ENCODE measurements around the gene SERTAD2.

SERTAD2 gene

DNA sequence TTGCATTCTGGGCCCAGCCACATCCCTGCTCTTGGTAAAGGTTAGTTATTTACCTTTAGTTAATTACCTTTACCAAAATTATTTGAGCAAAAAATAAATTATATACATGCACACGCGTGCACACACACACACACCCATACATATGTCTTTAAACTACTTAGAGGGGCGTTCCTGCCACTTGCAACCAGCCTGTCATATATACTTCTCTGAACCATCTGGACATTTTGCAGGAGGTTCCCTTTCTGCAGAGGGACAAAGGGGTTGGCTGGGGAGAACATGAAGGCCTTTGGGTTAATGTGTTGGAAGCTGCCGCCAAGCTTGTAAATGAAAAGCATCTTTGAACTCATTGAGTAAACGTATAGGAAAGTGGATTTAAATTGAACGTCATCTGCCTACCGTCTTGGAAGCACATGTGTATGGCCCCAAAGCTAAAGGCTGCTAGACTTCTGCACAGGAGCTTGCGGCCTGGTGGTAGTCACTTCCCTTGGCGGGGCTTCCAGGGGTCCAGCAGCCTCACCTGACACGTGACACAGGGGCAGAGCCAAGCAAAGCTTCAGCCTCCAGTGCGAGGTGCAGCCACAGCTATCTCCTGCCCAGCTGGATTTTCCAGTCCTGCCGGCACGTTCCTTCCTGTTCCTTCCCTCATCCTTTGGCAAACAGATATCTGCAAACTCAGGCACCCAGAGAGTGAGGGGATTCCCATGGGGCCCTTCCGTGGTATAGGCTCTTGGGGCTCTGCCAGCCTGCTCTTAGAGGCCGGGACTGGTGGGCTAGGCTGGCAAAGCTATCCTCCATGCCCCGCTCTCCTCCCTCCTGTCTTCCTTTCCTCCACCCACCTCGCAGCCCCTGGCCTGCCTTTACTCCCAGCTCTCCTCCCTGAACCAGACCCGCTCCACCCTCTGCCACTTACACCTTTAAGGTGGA is 46.1 kb downstream of the SERTAD2 start:
- no peak for DNase-seq

DNA sequence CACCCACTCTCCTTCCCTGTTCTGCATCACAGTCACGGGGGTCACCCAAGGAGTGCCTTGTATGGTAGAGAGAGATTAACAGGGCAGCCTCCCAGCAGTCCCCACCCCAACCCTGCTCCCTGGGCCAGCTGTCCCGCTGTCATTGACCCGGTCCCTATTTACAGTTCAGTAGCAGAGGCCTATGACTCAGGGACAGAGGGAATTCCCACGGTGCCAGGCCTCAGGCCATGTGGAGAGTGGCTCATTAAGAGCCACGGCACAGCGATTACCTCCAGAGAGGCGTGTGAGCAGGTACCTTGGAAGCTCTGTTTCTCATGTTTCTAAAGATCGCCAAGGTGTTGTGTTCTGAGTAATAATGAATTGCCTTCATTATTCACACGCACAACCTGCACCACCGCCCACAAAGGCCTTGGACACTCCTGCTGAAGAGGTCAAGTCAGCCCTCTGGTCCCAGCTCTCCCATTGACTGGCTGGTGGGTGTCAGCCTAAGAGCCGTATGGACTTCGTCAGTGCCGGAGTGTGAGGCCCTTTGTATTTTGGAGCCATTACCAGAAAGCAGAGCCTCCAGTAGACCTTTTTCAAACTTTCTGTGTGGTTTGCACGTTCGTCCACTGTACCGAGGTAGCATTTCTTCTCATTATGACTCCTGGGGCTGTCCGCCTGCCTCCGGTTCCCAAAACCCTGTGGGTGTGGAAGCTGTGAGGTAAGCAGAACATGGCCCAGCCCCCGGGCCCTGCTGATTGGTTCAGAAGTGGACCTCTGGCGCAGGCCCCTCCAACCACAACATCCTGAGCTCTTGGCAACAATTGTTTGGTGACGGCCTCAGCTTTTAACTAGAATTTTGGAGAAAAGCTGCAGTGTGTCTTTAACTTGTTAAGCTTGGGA is 47.0 kb downstream of the SERTAD2 start:
- no peak for DNase-seq

DNA sequence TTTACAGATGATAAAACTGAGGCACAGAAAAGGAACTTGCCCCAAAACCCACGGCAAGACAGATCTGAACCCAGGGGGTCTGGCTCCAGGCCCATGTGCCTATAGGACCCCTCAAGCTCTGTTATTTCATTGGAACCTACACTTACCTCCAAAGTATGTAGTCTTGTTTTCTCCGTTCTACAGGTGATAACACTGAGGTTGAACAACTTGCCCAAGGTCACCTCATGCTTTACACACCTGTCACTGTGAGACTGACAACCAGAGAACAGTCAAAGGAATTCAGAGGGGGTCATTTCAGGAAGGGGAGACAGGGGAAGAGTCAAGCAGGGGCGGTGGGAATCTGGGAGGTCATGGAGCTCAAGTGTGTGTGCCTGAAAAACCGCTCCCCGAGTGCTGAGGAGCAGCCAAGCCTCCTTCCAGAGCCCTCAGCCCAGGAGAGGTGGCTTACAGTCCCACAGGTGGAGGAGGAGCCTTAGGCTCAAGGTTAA is 47.7 kb downstream of the SERTAD2 start:
- DNase-seq: no peak

DNA sequence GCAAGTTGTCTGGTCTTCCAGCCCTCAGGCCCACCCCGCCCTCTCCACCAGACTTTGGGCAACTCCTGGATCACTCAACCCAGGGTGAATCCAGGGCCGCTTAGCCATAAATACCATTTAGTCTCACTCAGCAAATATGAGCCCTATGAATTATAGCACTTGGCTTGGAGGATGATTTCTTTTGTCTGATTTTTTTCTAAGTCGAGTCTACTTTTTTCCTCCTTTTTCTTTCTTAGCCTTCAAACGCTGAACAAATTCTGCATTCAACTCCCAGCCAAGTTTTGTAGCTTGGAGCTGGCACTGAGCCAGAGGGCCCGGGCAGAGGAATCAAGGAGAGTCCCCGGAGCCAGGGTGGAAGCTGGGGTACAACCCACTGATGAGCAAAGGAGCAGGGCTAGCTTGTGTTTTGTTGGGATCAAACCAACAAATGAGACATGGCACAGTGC is 48.7 kb downstream of the SERTAD2 start:
- no peak for DNase-seq

DNA sequence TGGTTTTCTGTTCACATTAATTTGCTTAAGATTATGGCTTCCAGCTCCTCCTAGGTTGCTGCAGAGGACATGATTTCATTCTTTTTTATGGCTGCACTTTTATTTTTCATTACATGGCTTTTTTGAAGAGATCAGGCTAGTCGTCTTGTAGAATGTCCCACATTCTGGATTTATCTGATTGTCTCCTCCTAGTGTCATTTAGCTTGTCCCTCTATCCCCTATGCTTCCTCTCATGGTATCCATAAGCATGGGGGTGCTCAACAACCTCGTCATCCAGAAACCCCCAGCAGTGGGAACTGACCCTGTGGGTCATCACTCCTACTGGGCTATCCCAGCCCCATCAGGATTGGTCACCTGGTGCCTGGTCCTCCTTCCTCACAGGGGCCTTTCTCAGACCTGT is 49.6 kb downstream of the SERTAD2 start:
- no peak for DNase-seq

- no peak for DNase-seq
Observed at GRCh38 chr2:64602436-64602835, 51.3 kb downstream of the SERTAD2 start.

GRCh38 chr2:64601785-64602391 is 51.8 kb downstream of the SERTAD2 start:
- DNase-seq: no peak

DNA sequence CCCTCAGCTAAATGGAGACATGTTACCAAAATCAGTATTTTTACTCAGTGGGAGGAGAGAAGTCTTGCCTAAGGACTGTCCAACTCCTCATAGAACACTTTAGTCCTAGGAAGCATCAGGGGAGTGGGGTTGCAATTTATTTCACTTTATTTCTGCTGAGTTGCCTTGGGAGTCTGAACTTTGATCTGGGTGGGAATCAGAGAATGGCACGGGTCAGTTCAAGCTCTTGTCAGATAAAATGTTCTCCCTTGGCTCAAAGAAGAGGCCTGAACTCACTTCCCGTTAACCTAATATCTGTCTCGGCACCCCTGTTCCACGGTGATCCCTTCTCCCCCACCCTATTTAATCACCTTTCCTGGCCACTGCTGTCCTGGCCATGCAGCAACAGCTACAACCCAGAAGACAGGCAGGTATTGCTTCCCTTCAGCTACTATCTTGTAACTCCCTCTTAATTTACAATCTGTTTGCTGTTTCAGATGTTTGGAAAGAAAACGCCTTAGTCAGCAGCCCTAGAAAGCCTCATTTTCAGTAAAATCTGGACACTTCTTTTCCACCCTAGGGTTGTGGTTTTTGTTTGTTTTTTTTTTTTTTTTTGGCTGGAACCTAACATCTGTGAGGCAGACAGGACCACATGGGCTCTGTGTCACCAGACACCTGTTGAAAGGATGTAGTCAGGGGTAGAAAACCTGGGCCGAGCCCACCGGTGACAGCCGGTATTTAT is 52.5 kb downstream of the SERTAD2 start:
- DNase-seq: no peak

DNA sequence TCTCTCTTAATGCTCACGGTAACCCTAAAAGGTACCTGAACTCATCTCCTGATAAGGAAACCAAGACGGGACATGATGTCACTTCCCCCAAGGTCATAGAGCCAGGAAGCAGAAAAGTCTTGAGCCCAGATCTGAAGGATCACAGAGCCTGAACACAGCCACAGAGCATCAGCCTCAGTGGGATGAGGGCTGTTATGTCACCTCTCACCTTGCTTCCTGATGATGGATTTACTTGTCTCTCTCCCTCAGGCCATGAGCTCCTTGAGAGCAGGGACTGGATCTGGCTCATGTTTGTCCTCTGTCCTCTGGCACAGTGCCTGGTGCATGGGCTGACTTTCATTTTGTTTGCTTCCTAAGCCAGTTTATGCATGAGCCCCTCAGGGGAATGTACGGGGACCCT is 54.2 kb downstream of the SERTAD2 start:
- DNase-seq: no peak

GRCh38 chr2:64598226-64598625 is 55.5 kb downstream of the SERTAD2 start:
- no peak for DNase-seq

- no peak for DNase-seq
Observed at GRCh38 chr2:64595397-64596176, 58.1 kb downstream of the SERTAD2 start.

DNA sequence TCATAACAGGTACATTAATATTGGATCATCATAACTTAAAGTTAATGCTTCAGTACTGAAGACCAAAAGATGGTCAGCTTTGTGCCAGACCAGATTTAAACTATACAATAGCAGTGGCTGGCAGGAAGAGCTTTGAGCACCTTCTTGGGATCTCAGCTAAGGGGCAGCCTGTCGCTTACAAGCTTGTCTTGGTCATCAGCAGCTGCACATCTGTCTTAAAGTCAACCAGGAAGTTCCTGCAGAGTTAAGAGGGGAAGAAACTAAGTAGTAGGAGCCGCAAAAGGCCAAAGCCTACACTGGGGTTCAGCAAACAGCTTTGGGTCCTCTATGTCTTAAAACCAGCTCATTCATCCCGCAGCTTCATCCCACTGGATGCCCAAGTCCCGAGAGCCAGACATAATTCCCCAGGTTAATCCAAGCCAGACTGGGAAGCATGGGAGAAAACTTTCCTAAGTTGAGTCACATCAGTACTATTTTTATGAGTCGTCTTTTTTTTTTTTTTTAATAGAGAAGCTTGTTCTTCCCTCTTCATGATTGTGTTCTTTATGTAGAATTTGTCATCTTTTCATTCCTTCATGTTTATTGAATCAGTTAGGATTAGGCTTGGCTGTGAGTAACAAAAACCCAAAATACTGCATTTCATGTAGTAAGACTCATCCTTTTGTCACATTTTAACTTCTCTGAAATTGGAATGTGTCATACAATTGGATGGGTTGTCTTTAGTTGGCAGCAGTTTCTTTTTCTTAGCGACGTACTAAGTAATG is 59.3 kb downstream of the SERTAD2 start:
- DNase-seq: no peak

DNA sequence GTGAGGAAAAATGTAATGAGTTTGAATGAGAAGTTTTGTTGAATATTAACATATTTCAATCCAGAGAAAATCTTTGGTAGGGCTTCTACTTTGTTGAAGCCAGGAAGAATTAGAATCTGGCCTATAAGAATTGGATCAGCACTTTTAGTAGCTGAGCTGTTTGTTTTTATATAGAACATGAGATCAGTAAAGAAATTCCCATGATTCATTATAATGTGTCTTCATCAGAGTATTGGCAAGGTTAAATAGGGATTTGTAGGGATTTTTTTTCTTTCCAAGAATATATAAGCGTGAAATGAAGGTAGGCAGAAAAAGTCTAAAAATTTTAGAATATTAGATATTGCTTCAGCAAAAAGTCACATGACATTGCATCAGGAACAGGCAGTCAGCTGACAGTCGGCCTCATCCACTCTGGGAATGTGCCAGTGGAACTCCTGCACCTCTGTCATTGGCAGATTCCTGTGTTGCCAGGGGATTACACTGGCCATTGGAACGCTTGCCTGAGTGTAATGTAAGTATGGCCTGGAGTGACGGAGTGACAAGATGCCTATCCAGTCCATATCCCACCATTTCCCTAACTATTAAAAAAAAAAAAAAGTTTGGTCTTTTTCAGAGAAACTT is 60.6 kb downstream of the SERTAD2 start:
- no peak for DNase-seq

DNA sequence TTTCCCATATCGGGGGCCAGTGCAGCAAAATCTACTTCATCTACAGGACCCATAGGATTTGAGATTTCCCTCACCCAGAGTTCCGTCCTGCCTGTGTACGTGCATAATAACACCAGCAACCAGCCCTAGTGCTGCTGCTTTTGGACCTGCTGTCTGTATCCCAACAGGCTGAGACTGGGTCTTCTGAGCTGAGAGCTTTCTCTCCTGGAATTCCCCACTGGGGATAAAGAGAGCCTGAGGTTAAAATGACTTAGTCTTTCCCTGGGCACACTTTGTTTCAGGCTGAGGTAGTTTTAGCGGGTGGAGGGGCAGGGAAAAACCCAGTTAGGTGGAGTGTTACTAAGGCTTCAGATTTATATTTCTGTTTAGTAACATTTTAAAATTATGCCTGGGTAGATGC is 62.5 kb downstream of the SERTAD2 start:
- DNase-seq: no peak

GRCh38 chr2:64587561-64587960 is 66.2 kb downstream of the SERTAD2 start:
- no peak for DNase-seq

DNA sequence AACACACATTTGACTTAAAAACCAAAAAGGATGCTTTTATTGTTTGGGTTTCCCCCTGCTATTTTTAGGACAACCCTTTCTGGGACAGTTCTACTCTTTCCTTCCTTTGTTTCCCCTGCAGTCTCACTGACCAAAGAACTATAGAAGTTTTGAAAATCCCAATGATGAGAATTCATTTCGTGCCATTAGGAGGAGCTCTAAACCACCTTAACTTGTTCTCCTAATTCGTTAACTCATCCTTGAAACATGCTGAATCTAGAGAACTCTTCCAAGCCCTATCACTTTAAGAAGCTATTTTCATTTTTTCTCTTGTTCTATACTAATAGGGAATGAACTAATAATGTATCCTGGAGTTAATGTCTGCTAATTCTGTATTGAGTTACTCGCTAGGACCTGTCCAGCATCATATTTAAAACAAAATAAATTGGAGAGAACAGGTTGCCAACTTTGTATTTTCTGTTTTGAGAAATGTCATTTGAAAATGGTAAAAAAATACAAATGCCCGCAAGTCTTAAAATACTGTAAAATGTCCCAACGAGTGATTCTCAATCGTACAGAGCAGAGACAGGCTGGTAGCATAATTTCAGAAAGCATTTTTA is 66.7 kb downstream of the SERTAD2 start:
- DNase-seq: peak; percentile 41

DNA sequence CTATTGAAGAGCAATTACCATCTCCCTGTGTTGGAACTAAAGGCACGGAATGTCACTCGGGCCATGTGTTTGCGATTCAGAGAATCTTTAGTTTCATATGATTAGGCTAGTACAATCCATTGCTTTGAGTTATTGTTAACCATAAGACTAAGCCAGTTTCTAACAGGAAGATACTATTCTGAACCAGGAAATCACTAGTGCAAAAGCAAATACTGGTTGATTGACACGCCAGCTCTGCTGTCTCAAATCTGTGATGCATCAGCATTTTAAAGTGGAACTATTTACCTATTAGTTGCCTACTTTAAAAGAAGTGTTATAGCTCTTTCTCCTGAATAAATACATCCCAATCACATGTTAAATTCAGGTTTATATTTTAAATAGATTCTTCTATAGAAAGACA is 67.7 kb downstream of the SERTAD2 start:
- no peak for DNase-seq

DNA sequence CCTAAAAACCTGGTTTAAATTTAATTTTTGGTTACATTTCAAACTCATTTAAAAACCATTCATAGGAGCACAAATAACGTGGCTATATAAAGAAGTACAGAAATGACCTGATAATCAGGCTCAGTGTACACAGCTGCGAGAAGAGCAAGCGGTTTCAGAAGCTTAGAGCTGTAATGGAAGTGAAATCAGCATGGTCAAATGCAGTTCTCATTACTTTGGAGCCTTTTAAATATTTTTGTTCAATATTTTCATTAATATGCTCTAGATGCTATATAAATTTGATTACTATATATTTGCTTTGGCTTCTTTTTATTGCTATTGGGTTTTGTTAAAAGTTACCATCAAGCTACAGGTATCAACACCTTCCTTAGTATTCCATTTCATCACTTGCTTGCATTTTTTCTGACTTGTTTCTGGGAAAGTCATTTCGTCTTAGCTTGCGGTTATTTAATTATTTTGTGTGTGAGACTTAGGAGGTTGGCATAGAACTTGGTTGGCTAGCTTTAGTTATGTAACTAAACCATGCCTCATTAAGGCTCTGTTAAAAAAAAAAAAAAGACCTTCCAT is 70.9 kb downstream of the SERTAD2 start:
- DNase-seq: no peak

DNA sequence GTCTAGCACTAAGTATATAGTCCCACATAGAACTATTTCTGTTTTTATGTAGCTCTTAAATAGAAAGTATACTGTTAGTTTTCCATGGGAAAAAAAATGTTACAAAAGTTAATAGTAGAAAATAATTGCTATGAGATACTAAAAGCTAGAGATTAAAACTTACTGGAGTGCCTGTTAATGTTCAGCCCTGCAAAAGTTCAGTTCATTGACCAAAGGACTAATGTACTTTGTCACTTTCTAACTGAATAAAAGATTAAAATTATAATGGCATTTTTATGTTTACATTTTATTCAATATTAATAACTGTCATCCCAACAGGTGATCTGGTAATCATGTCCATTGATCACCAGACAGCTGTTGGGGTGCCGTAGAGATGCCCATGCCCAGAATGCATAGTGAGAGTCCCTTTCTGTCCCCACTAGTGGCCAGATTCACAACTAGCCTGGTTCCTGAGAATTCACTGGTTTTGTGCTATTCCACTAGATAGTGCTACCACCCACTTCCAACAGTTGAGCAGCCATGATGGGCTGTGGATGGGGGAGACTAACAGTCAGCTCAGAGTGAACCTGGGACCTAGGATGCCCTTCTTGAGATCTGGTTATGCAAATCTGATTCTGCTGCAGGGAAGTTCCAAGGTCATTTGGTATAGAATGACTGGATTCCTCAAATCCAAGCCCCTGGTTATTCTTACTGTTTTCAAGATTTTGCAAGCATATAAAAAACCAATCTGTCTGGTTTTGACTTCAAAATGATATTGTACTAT is 71.8 kb downstream of the SERTAD2 start:
- no peak for DNase-seq
